ENCODE results near the gene FA2H.

DNA sequence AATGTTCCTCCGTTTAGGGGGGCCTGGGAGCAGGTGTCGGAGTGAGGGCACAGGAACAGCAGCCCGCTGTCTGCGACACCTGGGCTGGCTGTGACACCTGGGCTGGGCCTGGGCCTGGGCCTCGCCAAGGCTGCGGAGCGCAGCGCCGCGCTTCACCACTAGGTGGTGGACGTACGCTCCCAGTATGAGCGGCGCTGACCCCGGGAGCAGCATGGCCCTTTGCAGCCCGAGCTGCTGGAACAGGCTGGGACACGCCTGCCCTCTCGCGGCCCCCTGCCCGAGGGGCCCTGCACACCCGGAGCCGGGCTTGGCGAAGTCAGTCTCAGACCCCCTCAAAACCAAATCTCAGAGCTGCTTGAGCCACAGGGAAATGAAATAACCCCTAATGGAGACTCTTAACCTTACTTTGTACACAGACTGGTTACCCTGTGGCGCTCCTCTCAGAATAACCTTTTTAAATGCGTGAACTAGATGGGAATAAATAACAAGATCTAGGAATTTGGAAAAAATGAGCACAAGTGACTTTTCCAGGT is 38.6 kb upstream of the FA2H start:
- TF ChIP-seq CTCF (conservative IDR thresholded peaks at IDR 0.05 in 1 of 2, IDR thresholded peaks at IDR 0.05 in 1 of 2; ENCODE audit: extremely low read depth in 1 of 2, insufficient read depth in 1 of 2, low read depth in 1 of 2, low read length in 2 of 2) (peak; percentile 88 to 97), EZH2 (IDR thresholded peaks at IDR 0.05; ENCODE audit: borderline replicate concordance, low read length) (no peak)

All from mammary epithelial cell (primary cell).